Lung (tissue), 12 donors: Measurements from ENCODE around the gene BBLN. TPM values are rescaled to one million over a fixed set of nuclear protein-coding genes. Genes with fewer than 3 reads are reported as not detected.

ENCODE experiments used
- ATAC-seq: fragments of 200-7000 bp; cut with Tn5 transposase; one replicate; pipeline ENCODE4 v1.9.1; 2020; ENCODE audit warnings: moderate number of reproducible peaks; ENCODE audit not compliant: insufficient read depth, low FRiP score
- DNase-seq, 3 donors: peaks; one replicate each; pipeline ENCODE4 v3.0.0-alpha.2; 2013 to 2017
- H3K27ac ChIP-seq, 2 donors: one replicate each; pipeline ENCODE4 v1.5.1; 2013; ENCODE audit warnings: mild to moderate bottlenecking in 2 of 2, moderate library complexity in 2 of 2, control low read depth in 1 of 2, inconsistent platforms in 1 of 2, low read depth in 1 of 2, low read length in 1 of 2
- H3K27me3 ChIP-seq, 3 donors: one replicate each; pipeline ENCODE4 v1.5.1; 2013; ENCODE audit warnings: low read length in 2 of 3; ENCODE audit not compliant: control insufficient read depth in 3 of 3, insufficient read depth in 3 of 3
- H3K36me3 ChIP-seq, 4 donors: one replicate each; pipeline ENCODE4 v1.5.1; 2013; ENCODE audit warnings: low read length in 4 of 4, mild to moderate bottlenecking in 1 of 4, moderate library complexity in 1 of 4; ENCODE audit not compliant: control insufficient read depth in 4 of 4, insufficient read depth in 4 of 4
- H3K4me1 ChIP-seq, 5 donors: one replicate each; pipeline ENCODE4 v1.5.1; 2013; ENCODE audit warnings: low read length in 5 of 5, mild to moderate bottlenecking in 2 of 5, moderate library complexity in 1 of 5; ENCODE audit not compliant: control insufficient read depth in 5 of 5, insufficient read depth in 5 of 5
- H3K4me3 ChIP-seq: one replicate; pipeline ENCODE4 v1.5.1; 2013; ENCODE audit warnings: mild to moderate bottlenecking, control low read depth, moderate library complexity
- H3K9ac ChIP-seq, 2 donors: one replicate each; pipeline ENCODE4 v1.5.1; 2013; ENCODE audit warnings: low read length in 2 of 2, control low read depth in 1 of 2; ENCODE audit not compliant: insufficient read depth in 1 of 2
- H3K9me3 ChIP-seq, 4 donors: one replicate each; pipeline ENCODE4 v1.5.1; 2013; ENCODE audit warnings: low read length in 3 of 4, mild to moderate bottlenecking in 1 of 4, moderate library complexity in 1 of 4; ENCODE audit not compliant: control insufficient read depth in 4 of 4, insufficient read depth in 3 of 4
- CTCF ChIP-seq: IDR thresholded peaks from 2 replicates; pipeline ENCODE4 v1.5.1; 2012; ENCODE audit warnings: mild to moderate bottlenecking; ENCODE audit errors: control extremely low read depth, extremely low read depth
- WGBS, 2 donors: extraction: QIAGEN DNeasy Blood & Tissue Kit; methylation state at CpG; one replicate each; pipeline ENCODE4 v1.1.7; 2013; 5-methylcytosine and 5-hydroxymethylcytosine counted together
- polyA plus RNA-seq, 2 donors: library from polyadenylated mRNA; stranded (reverse); fragments of 200-250 nt; gene quantifications; one replicate each; pipeline ENCODE4 v1.2.1, GENCODE V29; 2013
- total RNA-seq, 2 donors: library from RNA; depleted of rRNA in 1 of 2; stranded (reverse); fragments of >200 nt in 1 of 2; gene quantifications; one replicate each; pipeline ENCODE4 v1.2.1, GENCODE V29; 2014 to 2021
- donor health status: control.
- donor health status: control.
- donor health status: Bipolar disorder and iron deficiency.
- donor health status: healthy.
- donor health status: DM: yes; HTN: yes; CAD: no.

Gene BBLN
- total and polyA plus RNA-seq, 4 donors, result 19.2 to 138 (median 61.6) TPM

GRCh38 chr9:128203707-128204551 is 43.9 kb downstream of the BBLN start:
- 1 to 2% methylated on average over 51 to 67 of the region's 67 CpGs for WGBS, 2 donors
- Histone ChIP-seq H3K9ac (no peak overlapping the region), H3K36me3 (no peaks in the 10 kb centered on the region), H3K4me1 (peaks cover 0 to 9% (median 0%) of the 10 kb centered on the region in 5 donors), H3K27ac (no peak overlapping the region), H3K27me3 (peaks cover 0 to 5% (median 0%) of the 10 kb centered on the region in 3 donors), H3K9me3 (no peaks in the 10 kb centered on the region), H3K4me3 (peak overlapping the region; percentile 14)
- ATAC-seq (no peak), DNase-seq (peak; percentile 53 to 63 (median 60))
- TF ChIP-seq CTCF, result no peak

DNA sequence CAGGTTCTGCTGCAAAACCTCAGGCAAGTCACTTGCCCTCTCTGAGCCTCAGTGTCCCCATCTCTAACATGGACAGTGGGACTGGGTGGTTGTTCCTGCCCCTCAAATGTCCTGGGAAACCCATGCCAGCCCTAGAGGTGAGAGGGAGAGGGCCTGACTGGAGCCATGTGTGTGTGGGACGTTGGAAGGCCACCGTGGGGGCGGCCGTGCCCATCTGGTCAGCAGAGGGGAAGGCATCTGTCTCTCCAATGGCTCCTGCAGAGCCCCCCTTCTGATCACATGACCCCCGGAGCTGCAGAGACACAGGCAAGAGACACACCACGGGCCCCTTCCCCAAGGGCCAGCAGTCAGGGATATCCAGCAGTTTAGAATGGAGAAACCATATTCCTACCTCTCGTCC is 44.8 kb downstream of the BBLN start:
- no peak for ATAC-seq
- H3K27ac ChIP-seq, result no peak overlapping the region
- H3K9ac ChIP-seq, result no peak overlapping the region
- H3K36me3 ChIP-seq, result no peaks in the 10 kb centered on the region
- no peak for TF ChIP-seq CTCF
- DNase-seq, result no peak
- 70 to 90% methylated on average over 7 of the region's 7 CpGs for WGBS, 2 donors
- peaks cover 0 to 9% (median 0%) of the 10 kb centered on the region in 5 donors for H3K4me1 ChIP-seq
- H3K27me3 ChIP-seq, result peaks cover 0 to 5% (median 0%) of the 10 kb centered on the region in 3 donors
- no peaks in the 10 kb centered on the region for H3K9me3 ChIP-seq
- no peak overlapping the region for H3K4me3 ChIP-seq

DNA sequence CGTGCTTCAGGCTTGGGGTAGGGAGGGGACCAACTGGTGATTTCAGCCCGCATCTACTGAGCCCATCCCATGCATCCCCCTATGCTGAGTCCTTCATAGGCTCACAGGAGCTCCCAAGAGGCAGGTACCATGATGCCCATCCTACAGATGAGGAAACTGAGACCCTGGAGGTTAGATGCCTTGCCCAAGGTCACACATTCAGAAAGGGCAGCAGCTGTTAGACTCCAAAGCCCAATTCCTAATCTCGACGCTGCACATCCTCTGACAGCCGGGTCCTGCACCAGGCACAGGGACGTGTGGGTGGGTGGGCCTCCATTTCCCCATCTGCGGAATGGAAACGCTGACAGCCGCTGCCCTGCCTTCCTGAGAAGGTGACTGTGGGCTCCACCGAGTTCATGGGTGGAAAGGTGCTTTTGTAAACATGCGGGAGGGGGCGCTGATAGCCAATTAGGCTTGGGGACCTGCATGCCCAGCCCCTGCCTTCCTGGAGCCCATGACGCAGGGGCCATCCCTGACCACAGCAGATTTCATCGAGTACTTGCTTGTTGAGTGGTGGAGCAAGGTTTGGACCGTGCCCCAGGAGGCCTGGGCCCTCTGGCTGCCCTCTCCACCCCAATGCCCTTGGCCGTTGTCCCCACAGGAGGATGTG is 45.4 kb downstream of the BBLN start:
- Histone ChIP-seq H3K27me3 (peaks cover 0 to 5% (median 0%) of the 10 kb centered on the region in 3 donors), H3K27ac (no peak overlapping the region), H3K4me3 (no peak overlapping the region), H3K36me3 (no peaks in the 10 kb centered on the region), H3K9ac (no peak overlapping the region), H3K4me1 (peaks cover 0 to 9% (median 0%) of the 10 kb centered on the region in 5 donors), H3K9me3 (no peaks in the 10 kb centered on the region)
- no peak for ATAC-seq
- WGBS, 2 donors, result 78 to 91% methylated on average over 16 of the region's 16 CpGs
- no peak for TF ChIP-seq CTCF
- no peak for DNase-seq
